SK-N-SH (cell line): ENCODE data around the gene LRRIQ1. TPM values are rescaled to one million over a fixed set of nuclear protein-coding genes. Genes with fewer than 3 reads are reported as not detected.
A peak's percentile ranks its signal among the peaks of the same experiment; 100 is the strongest.

Experiments used
- CTCF ChIA-PET: fragments of 300-600, 350-600 bp; formaldehyde crosslinking; extraction: SDS; loops from one replicate; lab custom pipeline; 2021; lab: Yijun Ruan, JAX
- POLR2A ChIA-PET: fragments of 350-600 bp; sonication (Branson Sonifier 250); formaldehyde crosslinking; extraction: SDS; loops from one replicate; lab custom pipeline; 2020; ENCODE audit warnings: antibody characterized with exemption, inconsistent platforms; lab: Yijun Ruan, JAX
- DNase-seq: peaks from one replicate; pipeline ENCODE4 v3.0.0; 2012
- H2AFZ ChIP-seq: fragments of 200-600 bp; sonication (generic); 2 replicates; pipeline ENCODE4 v1.8.1; 2016; ENCODE audit warnings: antibody characterized with exemption, mild to moderate bottlenecking, low read depth
- H3F3A ChIP-seq: fragments of 200-600 bp; sonication (generic); replicated peaks from 2 replicates; pipeline ENCODE3; 2016; ENCODE audit warnings: antibody characterized with exemption, mild to moderate bottlenecking; ENCODE audit not compliant: insufficient read depth
- H3K27ac ChIP-seq, 2 experiments: fragments of 200-500 bp in 1 of 2; fragments of 200-600 bp in 1 of 2; sonication (Bioruptor generic) in 1 of 2; sonication (generic), shearing (Covaris generic) in 1 of 2; 2 replicates each; pipeline versions ENCODE4 v1.5.1 to v1.6.1; 2014 to 2016; ENCODE audit warnings: low read depth in 2 of 2, inconsistent platforms in 1 of 2, low read length in 1 of 2, mild to moderate bottlenecking in 1 of 2, mixed read lengths in 1 of 2
- H3K27me3 ChIP-seq: fragments of 200-600 bp; sonication (generic), shearing (Covaris generic); 2 replicates; pipeline ENCODE4 v1.6.1; 2016; ENCODE audit warnings: mixed run types; ENCODE audit not compliant: insufficient read depth
- H3K36me3 ChIP-seq, 2 experiments: fragments of 200-500 bp in 1 of 2; fragments of 200-600 bp in 1 of 2; sonication (Bioruptor generic) in 1 of 2; sonication (generic) in 1 of 2; replicated peaks in 1 of 2; 2 replicates each; pipeline versions ENCODE3 to v1.5.1; 2014 to 2016; ENCODE audit warnings: low read length in 1 of 2, mild to moderate bottlenecking in 1 of 2; ENCODE audit not compliant: insufficient read depth in 2 of 2, control insufficient read depth in 1 of 2
- H3K4me1 ChIP-seq, 2 experiments: fragments of 200-500 bp in 1 of 2; fragments of 200-600 bp in 1 of 2; sonication (Bioruptor generic) in 1 of 2; sonication (generic), shearing (Covaris generic) in 1 of 2; 2 replicates each; pipeline versions ENCODE4 v1.5.1 to v1.6.1; 2014 to 2016; ENCODE audit warnings: low read depth in 1 of 2, low read length in 1 of 2, mixed run types in 1 of 2; ENCODE audit not compliant: insufficient read depth in 2 of 2, control insufficient read depth in 1 of 2
- H3K4me2 ChIP-seq: fragments of 200-600 bp; sonication (generic), shearing (Covaris generic); 2 replicates; pipeline ENCODE4 v1.6.1; 2017; ENCODE audit warnings: mixed run types
- H3K4me3 ChIP-seq, 2 experiments: fragments of 200-500 bp in 1 of 2; fragments of 200-600 bp in 1 of 2; sonication (Bioruptor generic) in 1 of 2; sonication (generic), shearing (Covaris generic) in 1 of 2; 2 replicates each; pipeline versions ENCODE4 v1.5.1 to v1.8.1; 2014 to 2016; ENCODE audit warnings: low read depth in 2 of 2, inconsistent platforms in 1 of 2, low read length in 1 of 2, mild to moderate bottlenecking in 1 of 2, mixed read lengths in 1 of 2, moderate library complexity in 1 of 2
- H3K79me2 ChIP-seq: fragments of 200-600 bp; sonication (generic); 2 replicates; pipeline ENCODE4 v1.8.1; 2017; ENCODE audit warnings: mild to moderate bottlenecking; ENCODE audit not compliant: insufficient read depth
- H3K9ac ChIP-seq: fragments of 200-600 bp; sonication (generic); 2 replicates; pipeline ENCODE4 v1.6.1; 2017; ENCODE audit warnings: mixed run types
- H3K9me2 ChIP-seq: fragments of 200-600 bp; sonication (generic); 2 replicates; pipeline ENCODE4 v1.6.1; 2017; ENCODE audit warnings: mixed run types
- H3K9me3 ChIP-seq: fragments of 200-600 bp; sonication (generic); 2 replicates; pipeline ENCODE4 v1.6.1; 2017; ENCODE audit warnings: mixed run types, mild to moderate bottlenecking, moderate library complexity
- H4K20me1 ChIP-seq: fragments of 200-600 bp; sonication (generic); 2 replicates; pipeline ENCODE4 v1.6.1; 2017; ENCODE audit warnings: mild to moderate bottlenecking, mixed run types; ENCODE audit not compliant: insufficient read depth
- ELF1 ChIP-seq: IDR thresholded peaks from 2 replicates; pipeline ENCODE4 v1.4.0; 2012
- EZH2phosphoT487 ChIP-seq: fragments of 200-600 bp; sonication (generic); IDR thresholded peaks from 2 replicates; pipeline ENCODE4 v1.6.1; 2017; ENCODE audit warnings: low read depth, mixed run types, mild to moderate bottlenecking, antibody characterized with exemption, moderate library complexity, borderline replicate concordance
- FOSL2 ChIP-seq: IDR thresholded peaks from 2 replicates; pipeline ENCODE4 v1.4.0; 2012; ENCODE audit warnings: low read depth, mild to moderate bottlenecking, moderate library complexity, borderline replicate concordance
- FOXJ3 ChIP-seq: sonication (generic); formaldehyde crosslinking; IDR thresholded peaks from 2 replicates; pipeline ENCODE4 v1.5.1; 2020; ENCODE audit warnings: mild to moderate bottlenecking, missing genetic modification reagents
- FOXM1 ChIP-seq: IDR thresholded peaks from 2 replicates; pipeline ENCODE4 v1.4.0; 2012; ENCODE audit warnings: low read depth, mild to moderate bottlenecking
- JUND ChIP-seq: IDR thresholded peaks from 2 replicates; pipeline ENCODE4 v1.4.0; 2012
- MXI1 ChIP-seq: IDR thresholded peaks from 2 replicates; pipeline ENCODE4 v1.6.1; 2012; ENCODE audit warnings: mild to moderate bottlenecking, low read depth, low read length, improper control_type of control experiment
- NFIC ChIP-seq: IDR thresholded peaks from 2 replicates; pipeline ENCODE4 v1.4.0; 2012; ENCODE audit warnings: borderline replicate concordance
- RCOR1 ChIP-seq: fragments of 150-350 bp; IDR thresholded peaks from 2 replicates; pipeline ENCODE4 v1.6.1; 2017; ENCODE audit warnings: antibody characterized with exemption, low read length
- SIN3A ChIP-seq: IDR thresholded peaks from 2 replicates; pipeline ENCODE4 v1.6.1; 2012; ENCODE audit warnings: low read depth, mild to moderate bottlenecking, low read length, moderate library complexity, borderline replicate concordance
- SMC3 ChIP-seq: IDR thresholded peaks from 2 replicates; pipeline ENCODE4 v1.6.1; 2012; ENCODE audit warnings: low read depth, low read length, improper control_type of control experiment
- TAF1 ChIP-seq: IDR thresholded peaks from 2 replicates; pipeline ENCODE4 v1.6.1; 2012; ENCODE audit warnings: low read depth, mild to moderate bottlenecking, low read length, moderate library complexity, borderline replicate concordance
- TCF12 ChIP-seq: IDR thresholded peaks from 2 replicates; pipeline ENCODE4 v1.4.0; 2012
- YY1 ChIP-seq: IDR thresholded peaks from 2 replicates; pipeline ENCODE4 v1.4.0; 2012; ENCODE audit warnings: low read depth, mild to moderate bottlenecking
- WGBS: methylation state at CpG from one replicate; pipeline ENCODE4 v1.1.6; 2017; ENCODE audit warnings: low lambda C conversion rate; 5-methylcytosine and 5-hydroxymethylcytosine counted together
- polyA plus RNA-seq, 3 experiments: library from polyadenylated mRNA; depleted of rRNA; stranded (reverse); fragments of >200 nt; gene quantifications; 2 replicates each; pipeline ENCODE4 v1.2.3, GENCODE V29; 2012
- TF ChIP-seq, protein P1 (sequence below): IDR thresholded peaks from 2 replicates; pipeline ENCODE4 v1.4.0; 2012; ENCODE audit warnings: low read depth
- TF ChIP-seq, protein P2 (sequence below): fragments of 200-600 bp; sonication (generic); IDR thresholded peaks from 2 replicates; pipeline ENCODE4 v1.6.1; 2017; ENCODE audit warnings: antibody characterized with exemption, mild to moderate bottlenecking, moderate library complexity
- TF ChIP-seq, protein P3 (sequence below): IDR thresholded peaks from 2 replicates; pipeline ENCODE4 v1.4.0; 2012; ENCODE audit warnings: low read depth, borderline replicate concordance
- TF ChIP-seq, protein P4 (sequence below): IDR thresholded peaks from 2 replicates; pipeline ENCODE4 v1.6.1; 2012; ENCODE audit warnings: mild to moderate bottlenecking, low read depth, low read length, moderate library complexity

Gene LRRIQ1
- polyA plus RNA-seq, 1 of the 3 experiments (the other 2 are of a cell fraction) = 0.39 TPM

DNA sequence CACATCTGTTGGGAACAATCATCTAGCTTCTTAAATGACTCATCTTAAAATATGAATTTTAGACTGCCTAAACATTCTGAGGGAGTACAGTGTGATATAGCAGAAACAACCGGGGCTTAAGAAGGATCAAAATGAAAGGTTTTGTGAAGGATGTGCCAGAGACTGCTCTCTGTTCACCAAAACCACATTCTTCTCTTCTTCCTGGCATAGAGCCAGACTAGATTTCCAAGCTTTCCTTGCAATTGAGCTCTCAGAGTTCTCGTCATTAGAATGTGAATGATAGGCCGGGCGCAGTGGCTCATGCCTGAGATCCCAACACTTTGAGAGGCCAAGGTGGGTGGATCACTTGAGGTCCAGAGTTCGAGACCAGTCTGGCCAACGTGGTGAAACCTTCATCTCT is 94.5 kb downstream of the LRRIQ1 start:
- POLR2A ChIA-PET = no interaction called here
- 79% methylated on average over 6 of the region's 6 CpGs for WGBS

DNA sequence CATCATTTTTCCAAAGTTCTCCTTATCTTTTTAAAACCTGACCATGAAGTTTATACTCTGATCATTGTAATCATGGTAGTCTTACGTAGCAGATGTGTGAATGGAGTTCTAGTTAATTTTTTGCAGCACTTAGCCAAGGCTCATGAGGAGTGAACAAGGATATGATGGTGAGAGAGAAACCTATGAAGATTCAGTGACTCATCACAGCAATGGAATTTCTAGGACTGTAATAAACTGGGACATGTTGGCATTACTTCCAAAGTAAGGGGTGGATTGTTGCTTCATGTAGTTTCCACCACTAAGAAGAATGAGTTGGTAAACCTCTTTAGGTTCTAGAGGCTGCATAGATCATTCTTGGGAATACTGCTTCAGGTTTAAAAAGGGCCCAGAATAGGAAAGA is 102.7 kb downstream of the LRRIQ1 start:
- WGBS = 64% methylated on average over 1 of the region's 1 CpG
- Histone ChIP-seq H3F3A (no peaks in the 10 kb centered on the region), H3K9me2 (no peaks in the 10 kb centered on the region), H3K4me3 (no peak overlapping the region), H3K9me3 (no peaks in the 10 kb centered on the region), H4K20me1 (no peaks in the 10 kb centered on the region), H3K4me2 (no peak overlapping the region), H3K9ac (no peak overlapping the region), H3K36me3 (no peaks in the 10 kb centered on the region), H3K27ac (no peak overlapping the region), H2AFZ (no peak overlapping the region), H3K79me2 (no peaks in the 10 kb centered on the region), H3K27me3 (no peaks in the 10 kb centered on the region), H3K4me1 (no peaks in the 10 kb centered on the region)
- POLR2A ChIA-PET = no interaction called here
- no peak for DNase-seq
- CTCF ChIA-PET = interaction anchor here (1.3 kb wide), 1 partner anchor 14 kb away, joined by 3 read pairs; no protein-coding TSS in a partner anchor
- TF ChIP-seq YY1 = no peak
- TF ChIP-seq JUND = no peak
- TF ChIP-seq, protein P1, sequence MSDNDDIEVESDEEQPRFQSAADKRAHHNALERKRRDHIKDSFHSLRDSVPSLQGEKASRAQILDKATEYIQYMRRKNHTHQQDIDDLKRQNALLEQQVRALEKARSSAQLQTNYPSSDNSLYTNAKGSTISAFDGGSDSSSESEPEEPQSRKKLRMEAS = no peak
- no peak for TF ChIP-seq NFIC
- TF ChIP-seq ELF1 = no peak
- no peak for TF ChIP-seq EZH2phosphoT487
- TF ChIP-seq TCF12 = no peak
- TF ChIP-seq TAF1 = no peak
- no peak for TF ChIP-seq FOSL2
- TF ChIP-seq FOXJ3 (CRISPR knock-in tag) = no peak
- TF ChIP-seq, protein P2, sequence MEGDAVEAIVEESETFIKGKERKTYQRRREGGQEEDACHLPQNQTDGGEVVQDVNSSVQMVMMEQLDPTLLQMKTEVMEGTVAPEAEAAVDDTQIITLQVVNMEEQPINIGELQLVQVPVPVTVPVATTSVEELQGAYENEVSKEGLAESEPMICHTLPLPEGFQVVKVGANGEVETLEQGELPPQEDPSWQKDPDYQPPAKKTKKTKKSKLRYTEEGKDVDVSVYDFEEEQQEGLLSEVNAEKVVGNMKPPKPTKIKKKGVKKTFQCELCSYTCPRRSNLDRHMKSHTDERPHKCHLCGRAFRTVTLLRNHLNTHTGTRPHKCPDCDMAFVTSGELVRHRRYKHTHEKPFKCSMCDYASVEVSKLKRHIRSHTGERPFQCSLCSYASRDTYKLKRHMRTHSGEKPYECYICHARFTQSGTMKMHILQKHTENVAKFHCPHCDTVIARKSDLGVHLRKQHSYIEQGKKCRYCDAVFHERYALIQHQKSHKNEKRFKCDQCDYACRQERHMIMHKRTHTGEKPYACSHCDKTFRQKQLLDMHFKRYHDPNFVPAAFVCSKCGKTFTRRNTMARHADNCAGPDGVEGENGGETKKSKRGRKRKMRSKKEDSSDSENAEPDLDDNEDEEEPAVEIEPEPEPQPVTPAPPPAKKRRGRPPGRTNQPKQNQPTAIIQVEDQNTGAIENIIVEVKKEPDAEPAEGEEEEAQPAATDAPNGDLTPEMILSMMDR = no peak
- TF ChIP-seq SMC3 = no peak
- TF ChIP-seq, protein P3, sequence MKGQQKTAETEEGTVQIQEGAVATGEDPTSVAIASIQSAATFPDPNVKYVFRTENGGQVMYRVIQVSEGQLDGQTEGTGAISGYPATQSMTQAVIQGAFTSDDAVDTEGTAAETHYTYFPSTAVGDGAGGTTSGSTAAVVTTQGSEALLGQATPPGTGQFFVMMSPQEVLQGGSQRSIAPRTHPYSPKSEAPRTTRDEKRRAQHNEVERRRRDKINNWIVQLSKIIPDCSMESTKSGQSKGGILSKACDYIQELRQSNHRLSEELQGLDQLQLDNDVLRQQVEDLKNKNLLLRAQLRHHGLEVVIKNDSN = no peak
- TF ChIP-seq SIN3A = no peak
- TF ChIP-seq RCOR1 = no peak
- TF ChIP-seq, protein P4, sequence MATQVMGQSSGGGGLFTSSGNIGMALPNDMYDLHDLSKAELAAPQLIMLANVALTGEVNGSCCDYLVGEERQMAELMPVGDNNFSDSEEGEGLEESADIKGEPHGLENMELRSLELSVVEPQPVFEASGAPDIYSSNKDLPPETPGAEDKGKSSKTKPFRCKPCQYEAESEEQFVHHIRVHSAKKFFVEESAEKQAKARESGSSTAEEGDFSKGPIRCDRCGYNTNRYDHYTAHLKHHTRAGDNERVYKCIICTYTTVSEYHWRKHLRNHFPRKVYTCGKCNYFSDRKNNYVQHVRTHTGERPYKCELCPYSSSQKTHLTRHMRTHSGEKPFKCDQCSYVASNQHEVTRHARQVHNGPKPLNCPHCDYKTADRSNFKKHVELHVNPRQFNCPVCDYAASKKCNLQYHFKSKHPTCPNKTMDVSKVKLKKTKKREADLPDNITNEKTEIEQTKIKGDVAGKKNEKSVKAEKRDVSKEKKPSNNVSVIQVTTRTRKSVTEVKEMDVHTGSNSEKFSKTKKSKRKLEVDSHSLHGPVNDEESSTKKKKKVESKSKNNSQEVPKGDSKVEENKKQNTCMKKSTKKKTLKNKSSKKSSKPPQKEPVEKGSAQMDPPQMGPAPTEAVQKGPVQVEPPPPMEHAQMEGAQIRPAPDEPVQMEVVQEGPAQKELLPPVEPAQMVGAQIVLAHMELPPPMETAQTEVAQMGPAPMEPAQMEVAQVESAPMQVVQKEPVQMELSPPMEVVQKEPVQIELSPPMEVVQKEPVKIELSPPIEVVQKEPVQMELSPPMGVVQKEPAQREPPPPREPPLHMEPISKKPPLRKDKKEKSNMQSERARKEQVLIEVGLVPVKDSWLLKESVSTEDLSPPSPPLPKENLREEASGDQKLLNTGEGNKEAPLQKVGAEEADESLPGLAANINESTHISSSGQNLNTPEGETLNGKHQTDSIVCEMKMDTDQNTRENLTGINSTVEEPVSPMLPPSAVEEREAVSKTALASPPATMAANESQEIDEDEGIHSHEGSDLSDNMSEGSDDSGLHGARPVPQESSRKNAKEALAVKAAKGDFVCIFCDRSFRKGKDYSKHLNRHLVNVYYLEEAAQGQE = no peak
- no peak for TF ChIP-seq FOXM1

More for the DNA sequence above, 94.5 kb downstream of the LRRIQ1 start:
- Histone ChIP-seq H2AFZ (no peak overlapping the region), H3K9me3 (no peaks in the 10 kb centered on the region), H3K9ac (no peak overlapping the region), H3K4me3 (no peak overlapping the region), H4K20me1 (no peaks in the 10 kb centered on the region), H3K27me3 (no peaks in the 10 kb centered on the region), H3K27ac (no peak overlapping the region), H3F3A (no peaks in the 10 kb centered on the region), H3K36me3 (no peaks in the 10 kb centered on the region), H3K79me2 (no peaks in the 10 kb centered on the region), H3K9me2 (no peaks in the 10 kb centered on the region), H3K4me2 (no peak overlapping the region), H3K4me1 (no peaks in the 10 kb centered on the region)
- CTCF ChIA-PET = interaction anchor here (0.8 to 1.5 kb wide), 2 partner anchors 13 to 53 kb away, joined by 3 read pairs; no protein-coding TSS in a partner anchor
- TF ChIP-seq NFIC = peak; percentile 26; the same call in 1 of the 2 replicates
- no peak for TF ChIP-seq MXI1
- no peak for DNase-seq
